ENCODE data around the gene SMC1B. TPM values are rescaled to one million over a fixed set of nuclear protein-coding genes. Genes with fewer than 3 reads are reported as not detected.

The SMC1B gene
- total and polyA plus RNA-seq, 2 of the 8 experiments (the other 6 are each of a cell fraction or from before 2014, with no cell fraction given), result 0.02 TPM; not detected in 1

GRCh38 chr22:45329530-45329936, 83.9 kb downstream of the SMC1B start (continued):
- TF ChIP-seq ASH2L (IDR thresholded peaks at IDR 0.05; ENCODE audit: low read length), result no peak
- no peak for TF ChIP-seq SUZ12 (IDR thresholded peaks at IDR 0.05; ENCODE audit: low read length)
